Suprapubic skin (tissue), 4 donors: Measurements from ENCODE around the gene GRIK5. TPM values are rescaled to one million over a fixed set of nuclear protein-coding genes. Genes with fewer than 3 reads are reported as not detected.
"Not testable (repeated sequence)": the region's sequence is repeated elsewhere in the genome, so short reads cannot be mapped to it uniquely, and the experiment has no call there.

Source experiments
- DNase-seq, 2 donors: peaks; one replicate each; pipeline ENCODE4 v3.0.0-alpha.2; 2019; ENCODE audit warnings: low spot score in 2 of 2
- H3K27ac ChIP-seq: fragments of 200-600 bp; sonication (generic); one replicate; pipeline ENCODE4 v1.5.1; 2019
- H3K27me3 ChIP-seq: fragments of 200-600 bp; sonication (generic); one replicate; pipeline ENCODE4 v1.5.1; 2019
- H3K36me3 ChIP-seq: fragments of 200-600 bp; sonication (generic); one replicate; pipeline ENCODE4 v1.5.1; 2019
- H3K4me1 ChIP-seq: fragments of 200-600 bp; sonication (generic); one replicate; pipeline ENCODE4 v1.5.1; 2019
- H3K4me3 ChIP-seq: fragments of 200-600 bp; sonication (generic); one replicate; pipeline ENCODE4 v1.5.1; 2019; ENCODE audit warnings: mild to moderate bottlenecking
- H3K9me3 ChIP-seq: fragments of 200-600 bp; sonication (generic); one replicate; pipeline ENCODE4 v1.5.1; 2019
- EP300 ChIP-seq: sonication (generic); formaldehyde crosslinking; IDR thresholded peaks from one replicate; pipeline ENCODE4 v1.6.1; 2017; ENCODE audit warnings: antibody characterized with exemption
- POLR2A ChIP-seq, 2 donors: fragments of 450-650 bp; IDR thresholded peaks; one replicate each; pipeline ENCODE4 v1.6.1; 2017; ENCODE audit warnings: antibody characterized with exemption in 2 of 2, mild to moderate bottlenecking in 2 of 2, moderate library complexity in 2 of 2
- POLR2AphosphoS5 ChIP-seq, 3 donors: sonication (generic); formaldehyde crosslinking; IDR thresholded peaks; one replicate each; pipeline ENCODE4 v1.6.1; 2017; ENCODE audit warnings: antibody characterized with exemption in 3 of 3
- WGBS: methylation state at CpG from one replicate; pipeline ENCODE4 v1.1.5; 2018; 5-methylcytosine and 5-hydroxymethylcytosine counted together
- total RNA-seq, 4 donors: library from RNA; depleted of rRNA; stranded (reverse); fragments of >200 nt; gene quantifications; one replicate each; pipeline ENCODE4 v1.1.0, GENCODE V29; 2016
- TF ChIP-seq, protein P1 (sequence below), 2 donors: fragments of 200-600 bp in 1 of 2; fragments of 450-650 bp in 1 of 2; sonication (generic) in 1 of 2; IDR thresholded peaks; one replicate each; pipeline ENCODE4 v1.5.1; 2016 to 2019; ENCODE audit warnings: antibody characterized with exemption in 2 of 2, mild to moderate bottlenecking in 1 of 2, moderate library complexity in 1 of 2

The GRIK5 gene
- total RNA-seq, 4 donors from 2014 or later: 0.68 to 2.3 (median 1.1) TPM

DNA sequence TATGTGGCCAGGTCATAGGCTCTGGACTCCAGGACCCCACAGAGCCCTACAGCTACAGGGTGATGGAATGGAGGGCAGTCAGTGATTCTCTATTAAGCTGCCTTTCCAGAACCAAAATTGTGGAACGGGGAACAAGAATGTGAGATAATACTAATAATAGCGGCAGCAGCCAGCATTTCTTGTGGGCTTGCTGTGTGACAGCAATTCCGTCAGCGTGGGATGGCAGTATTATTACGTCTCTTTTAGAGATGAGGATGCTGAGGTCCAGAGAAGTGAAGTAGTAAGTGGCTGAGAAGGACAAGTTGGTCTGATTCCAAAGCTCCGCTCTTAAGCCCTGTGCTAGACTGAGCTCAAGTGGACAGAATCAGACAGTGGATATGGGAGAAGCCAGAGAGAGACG is 24.4 kb downstream of the GRIK5 start:
- Histone ChIP-seq H3K4me1 (peaks cover 5% of the 10 kb centered on the region), H3K9me3 (no peaks in the 10 kb centered on the region), H3K27me3 (no peaks in the 10 kb centered on the region), H3K4me3 (no peak overlapping the region), H3K36me3 (no peaks in the 10 kb centered on the region), H3K27ac (no peak overlapping the region)
- DNase-seq: no peak
- no peak for TF ChIP-seq EP300
- TF ChIP-seq, protein P1, sequence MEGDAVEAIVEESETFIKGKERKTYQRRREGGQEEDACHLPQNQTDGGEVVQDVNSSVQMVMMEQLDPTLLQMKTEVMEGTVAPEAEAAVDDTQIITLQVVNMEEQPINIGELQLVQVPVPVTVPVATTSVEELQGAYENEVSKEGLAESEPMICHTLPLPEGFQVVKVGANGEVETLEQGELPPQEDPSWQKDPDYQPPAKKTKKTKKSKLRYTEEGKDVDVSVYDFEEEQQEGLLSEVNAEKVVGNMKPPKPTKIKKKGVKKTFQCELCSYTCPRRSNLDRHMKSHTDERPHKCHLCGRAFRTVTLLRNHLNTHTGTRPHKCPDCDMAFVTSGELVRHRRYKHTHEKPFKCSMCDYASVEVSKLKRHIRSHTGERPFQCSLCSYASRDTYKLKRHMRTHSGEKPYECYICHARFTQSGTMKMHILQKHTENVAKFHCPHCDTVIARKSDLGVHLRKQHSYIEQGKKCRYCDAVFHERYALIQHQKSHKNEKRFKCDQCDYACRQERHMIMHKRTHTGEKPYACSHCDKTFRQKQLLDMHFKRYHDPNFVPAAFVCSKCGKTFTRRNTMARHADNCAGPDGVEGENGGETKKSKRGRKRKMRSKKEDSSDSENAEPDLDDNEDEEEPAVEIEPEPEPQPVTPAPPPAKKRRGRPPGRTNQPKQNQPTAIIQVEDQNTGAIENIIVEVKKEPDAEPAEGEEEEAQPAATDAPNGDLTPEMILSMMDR (IDR thresholded peaks at IDR 0.05): no peak
- no peak for TF ChIP-seq POLR2AphosphoS5 (IDR thresholded peaks at IDR 0.05)
- no peak for TF ChIP-seq POLR2A (IDR thresholded peaks at IDR 0.05)
- 89% methylated on average over 7 of the region's 7 CpGs for WGBS

DNA sequence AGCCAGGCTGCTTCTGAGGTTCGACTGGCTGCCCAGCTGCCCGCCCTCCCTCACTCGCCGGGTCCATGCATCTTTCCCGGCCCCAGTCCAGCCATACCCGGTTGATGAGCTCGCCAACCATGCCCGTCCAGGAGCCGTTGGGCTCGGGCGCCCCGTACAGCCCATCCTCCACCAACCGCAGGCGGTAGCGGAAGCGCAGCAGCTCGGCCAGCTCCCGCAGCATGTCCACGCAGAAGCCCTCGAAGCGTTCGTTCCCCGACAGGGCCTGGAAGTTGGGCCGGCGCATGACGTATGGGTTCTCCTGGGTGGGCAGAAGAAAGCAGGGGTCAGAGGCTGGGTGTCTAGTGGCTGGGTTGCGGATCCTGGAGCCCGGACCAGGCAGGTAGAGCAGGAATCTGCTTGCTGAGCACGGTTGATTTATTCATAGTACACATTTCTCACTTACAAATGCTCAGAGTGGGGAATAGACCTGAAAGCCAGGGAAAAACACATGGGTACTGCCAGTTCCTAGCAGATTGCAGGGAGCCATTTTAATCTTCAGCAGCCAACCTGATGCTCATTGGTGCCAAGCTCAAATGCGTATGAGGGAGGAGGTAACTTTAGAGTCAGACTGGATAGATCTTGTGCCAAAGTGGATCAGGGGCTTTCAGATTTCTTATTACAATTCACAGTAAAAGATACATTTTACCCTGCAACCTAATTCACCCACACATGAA is 27.4 kb downstream of the GRIK5 start:
- H3K4me1 ChIP-seq: no peaks in the 10 kb centered on the region
- TF ChIP-seq POLR2AphosphoS5 (IDR thresholded peaks at IDR 0.05): no peak
- no peaks in the 10 kb centered on the region for H3K9me3 ChIP-seq

DNA sequence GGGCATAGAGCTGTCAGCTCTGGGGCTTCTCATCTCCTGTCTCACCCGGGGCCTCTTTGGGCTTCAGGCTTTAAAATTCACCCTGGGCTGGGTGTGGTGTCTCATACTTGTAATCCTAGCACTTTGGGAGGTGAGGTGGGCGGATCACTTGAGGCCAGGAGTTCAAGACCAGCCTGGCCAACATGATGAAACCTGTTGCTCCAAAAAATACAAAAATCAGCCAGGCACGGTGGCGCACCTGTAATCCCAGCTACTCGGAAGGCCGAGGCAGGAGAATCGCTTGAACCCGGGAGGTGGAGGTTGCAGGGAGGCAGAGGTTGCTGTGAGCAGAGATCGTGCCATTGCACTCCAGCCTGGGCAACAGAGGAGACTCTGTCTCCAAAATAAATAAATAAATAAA is 29.5 kb downstream of the GRIK5 start:
- not testable (repeated sequence) for H3K4me3 ChIP-seq, H3K27ac ChIP-seq, H3K4me1 ChIP-seq, H3K9me3 ChIP-seq, H3K36me3 ChIP-seq, DNase-seq, H3K27me3 ChIP-seq
- WGBS: 64% methylated on average over 8 of the region's 9 CpGs

More for the DNA sequence above, 27.4 kb downstream of the GRIK5 start:
- Histone ChIP-seq H3K36me3 (no peaks in the 10 kb centered on the region), H3K4me3 (no peak overlapping the region), H3K27me3 (no peaks in the 10 kb centered on the region), H3K27ac (no peak overlapping the region)
- DNase-seq: no peak
- 86% methylated on average over 26 of the region's 30 CpGs for whole genome bisulfite sequencing

DNA sequence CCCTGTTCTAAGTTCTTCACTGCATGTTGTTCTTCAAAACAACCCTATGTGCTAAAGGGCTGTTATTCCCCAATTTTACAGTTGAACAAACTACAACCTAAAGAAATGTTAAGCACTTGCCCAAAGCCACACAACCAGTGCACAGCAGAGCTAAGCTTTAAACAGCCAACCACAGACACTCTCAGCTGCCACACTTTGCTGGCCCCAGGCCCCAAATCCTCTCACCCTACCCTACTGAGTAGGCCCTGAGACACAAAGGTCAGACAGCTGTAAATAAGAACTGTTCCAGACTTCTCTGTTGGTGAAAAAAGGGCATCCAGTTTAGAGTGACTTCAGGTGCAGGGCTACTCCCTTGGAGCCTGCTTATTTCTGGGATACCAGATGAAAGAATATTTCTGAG is 30.0 kb downstream of the GRIK5 start:
- TF ChIP-seq EP300: no peak
- TF ChIP-seq, protein P1 (IDR thresholded peaks at IDR 0.05): no peak
- no peak for TF ChIP-seq POLR2A (IDR thresholded peaks at IDR 0.05)
- TF ChIP-seq POLR2AphosphoS5 (IDR thresholded peaks at IDR 0.05): no peak
- DNase-seq: no peak
- H3K36me3 ChIP-seq: no peaks in the 10 kb centered on the region

DNA sequence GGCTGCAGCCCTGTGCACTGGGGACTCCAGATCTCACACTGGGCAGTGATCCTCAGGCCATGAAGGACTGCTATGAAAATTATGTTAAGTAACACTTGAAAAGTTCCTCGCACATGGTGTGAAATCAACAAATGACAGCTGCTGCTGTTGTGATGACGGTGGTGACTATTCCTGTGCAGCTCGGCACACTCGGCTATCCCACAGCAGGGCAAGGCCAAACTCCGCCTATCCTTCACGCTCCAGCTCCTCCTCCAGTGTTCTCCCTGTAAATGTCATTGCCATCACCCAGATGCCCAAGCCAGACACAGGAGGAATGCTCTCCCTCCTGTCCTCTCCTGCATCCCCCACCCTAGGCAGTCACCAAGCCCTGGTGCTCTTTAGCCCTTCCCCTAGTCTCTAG is 31.3 kb downstream of the GRIK5 start:
- no peaks in the 10 kb centered on the region for H3K4me1 ChIP-seq
- no peak for DNase-seq
- H3K27me3 ChIP-seq: no peaks in the 10 kb centered on the region
- WGBS: 61% methylated on average over 6 of the region's 6 CpGs
- TF ChIP-seq EP300 (no peak), POLR2A (IDR thresholded peaks at IDR 0.05) (no peak), POLR2AphosphoS5 (IDR thresholded peaks at IDR 0.05) (no peak)
- TF ChIP-seq, protein P1 (IDR thresholded peaks at IDR 0.05): no peak
- no peaks in the 10 kb centered on the region for H3K9me3 ChIP-seq
- no peaks in the 10 kb centered on the region for H3K36me3 ChIP-seq
- no peak overlapping the region for H3K27ac ChIP-seq
- no peak overlapping the region for H3K4me3 ChIP-seq

More for the DNA sequence above, 30.0 kb downstream of the GRIK5 start:
- Histone ChIP-seq H3K4me1 (no peaks in the 10 kb centered on the region), H3K27me3 (no peaks in the 10 kb centered on the region), H3K27ac (no peak overlapping the region), H3K4me3 (no peak overlapping the region), H3K9me3 (no peaks in the 10 kb centered on the region)

DNA sequence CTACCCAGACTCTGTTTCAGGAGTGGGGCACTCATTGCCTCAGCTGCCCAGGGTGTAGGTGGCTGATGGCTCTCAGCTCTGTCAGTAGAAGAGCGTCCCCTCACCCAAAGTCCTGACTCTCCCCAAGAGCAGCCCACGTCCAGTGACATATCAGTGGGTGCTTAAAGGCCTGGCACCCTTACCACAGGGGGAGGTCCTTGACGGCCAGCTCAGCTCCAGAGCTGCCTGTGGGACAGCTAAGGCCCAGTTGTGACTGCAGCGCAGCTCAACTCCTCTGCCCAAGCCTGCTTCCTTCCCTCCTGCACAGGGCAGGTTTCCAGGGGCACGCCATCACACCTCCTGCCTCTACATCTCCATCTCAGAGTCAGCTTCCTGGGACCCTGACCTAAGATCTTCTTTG is 32.4 kb downstream of the GRIK5 start:
- 100% methylated on average over 2 of the region's 5 CpGs for WGBS

More for the DNA sequence above, 32.4 kb downstream of the GRIK5 start:
- no peaks in the 10 kb centered on the region for H3K27me3 ChIP-seq
- DNase-seq: no peak
- no peak for TF ChIP-seq POLR2A (IDR thresholded peaks at IDR 0.05)
- no peak for TF ChIP-seq EP300
- TF ChIP-seq, protein P1 (IDR thresholded peaks at IDR 0.05): no peak
- no peak for TF ChIP-seq POLR2AphosphoS5 (IDR thresholded peaks at IDR 0.05)
- H3K4me3 ChIP-seq: no peak overlapping the region
- no peak overlapping the region for H3K27ac ChIP-seq
- no peaks in the 10 kb centered on the region for H3K4me1 ChIP-seq
- H3K9me3 ChIP-seq: no peaks in the 10 kb centered on the region
- no peaks in the 10 kb centered on the region for H3K36me3 ChIP-seq
